Prostate gland (tissue), 2 donors: Measurements from ENCODE around the gene GET3.

Experiments
- CTCF ChIP-seq, 4 experiments: fragments of 200-600 bp in 2 of 4; fragments of 450-650 bp in 2 of 4; sonication (generic) in 2 of 4; IDR thresholded peaks; 1 replicate in 3 of 4; 2 replicates in 1 of 4; pipeline ENCODE4 v1.5.1; 2016 to 2019; ENCODE audit warnings: antibody characterized with exemption in 4 of 4, mild to moderate bottlenecking in 2 of 4, moderate library complexity in 2 of 4
- POLR2A ChIP-seq: fragments of 450-650 bp; IDR thresholded peaks from one replicate; pipeline ENCODE4 v1.6.1; 2016; ENCODE audit warnings: antibody characterized with exemption, mild to moderate bottlenecking

DNA sequence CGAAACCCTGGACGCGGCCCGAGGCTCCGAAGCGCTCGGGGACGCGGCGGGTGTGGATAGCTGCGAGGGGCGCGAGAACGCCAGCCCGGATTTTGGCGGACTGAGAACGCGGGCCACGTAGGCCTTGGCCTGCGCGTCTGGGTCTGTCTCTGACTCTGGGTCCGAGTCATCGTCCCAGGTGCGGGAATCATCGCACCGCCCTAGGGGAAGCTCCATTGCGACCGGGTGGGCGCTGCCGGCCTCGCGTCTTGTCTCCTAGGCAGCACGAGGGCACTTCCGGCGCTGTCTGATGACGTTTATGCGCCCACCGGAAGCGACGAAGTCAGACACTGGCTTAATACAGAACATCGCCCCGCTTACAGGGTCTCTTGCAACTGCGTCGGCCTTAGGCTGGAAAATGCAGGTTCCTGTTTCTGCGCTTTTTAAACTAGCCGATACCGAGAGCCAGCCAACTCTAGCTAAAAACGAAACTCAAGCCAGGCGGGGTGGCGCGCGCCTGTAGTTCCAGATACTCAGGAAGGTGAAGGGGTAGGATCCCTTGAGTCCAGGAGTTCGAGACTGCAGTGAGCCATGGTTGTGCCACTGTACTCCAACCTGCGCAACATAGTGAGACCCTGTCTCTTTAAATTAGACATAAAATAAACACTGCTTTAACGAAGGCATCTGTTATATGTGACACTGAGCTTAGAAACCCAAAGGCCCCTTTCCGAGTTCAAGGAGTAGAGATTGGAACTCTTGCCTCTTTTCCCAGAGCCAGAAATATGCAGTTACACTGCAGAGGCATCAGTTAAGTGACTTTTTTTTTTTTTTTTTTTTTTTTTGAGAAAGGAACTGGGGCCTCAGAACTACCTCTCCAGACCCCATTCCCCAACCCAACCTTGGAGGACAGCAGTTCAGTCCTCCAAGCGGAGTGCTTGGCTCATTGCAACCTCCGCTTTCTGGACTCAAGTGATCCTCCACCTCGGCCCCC is 40.6 kb upstream of the GET3 start, which contains the start of gene FBXW9:
- TF ChIP-seq POLR2A (peak; percentile 34), CTCF (IDR thresholded peaks at IDR 0.05) (peak in 1 of 4 experiments; percentile 33)
